Neural cell (in vitro differentiated cells): ENCODE measurements around the gene MGAT4A. TPM values are rescaled to one million over a fixed set of nuclear protein-coding genes. Genes with fewer than 3 reads are reported as not detected.

Experiments used
- H2AFZ ChIP-seq: fragments of 200-600, 300-800 bp; sonication (generic), shearing (Covaris generic); 2 replicates; pipeline ENCODE4 v1.6.0; 2014; ENCODE audit warnings: low read depth, mild to moderate bottlenecking, antibody characterized with exemption, low read length, moderate library complexity
- H3F3A ChIP-seq: fragments of 200-600 bp; shearing (Covaris generic); 2 replicates; pipeline ENCODE4 v1.6.1; 2016; ENCODE audit warnings: mild to moderate bottlenecking, moderate library complexity, mixed read lengths, antibody characterized with exemption, low read length; ENCODE audit not compliant: insufficient read depth, poor library complexity, severe bottlenecking
- H3K27ac ChIP-seq: fragments of 200-600, 300-800 bp; sonication (generic), shearing (Covaris generic); 2 replicates; pipeline ENCODE4 v1.5.1; 2014; ENCODE audit warnings: mild to moderate bottlenecking, low read length, moderate library complexity
- H3K27me3 ChIP-seq: fragments of 300-800, 200-600 bp; sonication (generic), shearing (Covaris generic); 2 replicates; pipeline ENCODE4 v1.6.0; 2014; ENCODE audit warnings: mild to moderate bottlenecking, low read depth, low read length, moderate library complexity; ENCODE audit not compliant: insufficient read depth
- H3K36me3 ChIP-seq: fragments of 300-800, 200-600 bp; sonication (generic), shearing (Covaris generic); 2 replicates; pipeline ENCODE4 v1.5.1; 2014; ENCODE audit warnings: mild to moderate bottlenecking, antibody characterized with exemption, low read length, moderate library complexity; ENCODE audit not compliant: insufficient read depth
- H3K4me2 ChIP-seq: fragments of 300-800, 200-600 bp; sonication (generic), shearing (Covaris generic); 2 replicates; pipeline ENCODE4 v1.6.0; 2014; ENCODE audit warnings: mild to moderate bottlenecking, low read length
- H3K4me3 ChIP-seq: fragments of 300-800, 200-600 bp; sonication (generic), shearing (Covaris generic); 2 replicates; pipeline ENCODE4 v1.5.1; 2014; ENCODE audit warnings: mild to moderate bottlenecking, low read length, moderate library complexity
- H3K79me2 ChIP-seq: fragments of 200-600 bp; shearing (Covaris generic); replicated peaks from 2 replicates; pipeline ENCODE4 v1.6.0; 2014; ENCODE audit warnings: mild to moderate bottlenecking, low read length, moderate library complexity; ENCODE audit not compliant: insufficient read depth
- H3K9ac ChIP-seq: fragments of 300-800, 200-600 bp; sonication (generic), shearing (Covaris generic); 2 replicates; pipeline ENCODE4 v1.6.1; 2016; ENCODE audit warnings: mild to moderate bottlenecking, low read length, mixed read lengths
- H3K9me2 ChIP-seq: fragments of 200-600 bp; shearing (Covaris generic); 2 replicates; pipeline ENCODE4 v1.6.1; 2016; ENCODE audit warnings: mild to moderate bottlenecking, low read length, mixed read lengths; ENCODE audit not compliant: insufficient read depth
- H3K9me3 ChIP-seq: fragments of 200-600, 300-800 bp; sonication (generic), shearing (Covaris generic); 2 replicates; pipeline ENCODE4 v1.6.1; 2016; ENCODE audit warnings: mild to moderate bottlenecking, mixed run types, low read length, moderate library complexity, mixed read lengths
- H4K20me1 ChIP-seq: fragments of 200-600 bp; shearing (Covaris generic); 2 replicates; pipeline ENCODE4 v1.6.1; 2016; ENCODE audit warnings: mild to moderate bottlenecking, mixed run types; ENCODE audit not compliant: insufficient read depth
- CTCF ChIP-seq: fragments of 450-650 bp; IDR thresholded peaks from 2 replicates; pipeline ENCODE4 v1.5.1; 2014; ENCODE audit warnings: antibody characterized with exemption, mild to moderate bottlenecking, moderate library complexity; ENCODE audit not compliant: poor library complexity, severe bottlenecking
- EP300 ChIP-seq: fragments of 450-650 bp; conservative IDR thresholded peaks from 2 replicates; pipeline ENCODE4 v1.6.1; 2014; ENCODE audit warnings: antibody characterized with exemption, mild to moderate bottlenecking, moderate library complexity; ENCODE audit not compliant: poor library complexity, severe bottlenecking
- EZH2 ChIP-seq: fragments of 200-600, 300-800 bp; shearing (Covaris generic), sonication (generic); IDR thresholded peaks from 2 replicates; pipeline ENCODE4 v1.6.1; 2014; ENCODE audit warnings: antibody characterized with exemption, low read length, borderline replicate concordance, mild to moderate bottlenecking; ENCODE audit not compliant: insufficient read depth, poor library complexity, severe bottlenecking
- MXI1 ChIP-seq: fragments of 450-650 bp; conservative IDR thresholded peaks from 2 replicates; pipeline ENCODE4 v1.6.1; 2014; ENCODE audit warnings: antibody characterized with exemption, mild to moderate bottlenecking; ENCODE audit not compliant: poor library complexity, severe bottlenecking
- POLR2AphosphoS5 ChIP-seq: IDR thresholded peaks from 2 replicates; pipeline ENCODE4 v1.6.1; 2012
- SMC3 ChIP-seq: fragments of 450-650 bp; conservative IDR thresholded peaks from 2 replicates; pipeline ENCODE4 v1.6.1; 2014; ENCODE audit warnings: antibody characterized with exemption, mild to moderate bottlenecking, moderate library complexity; ENCODE audit not compliant: poor library complexity
- TAF1 ChIP-seq: IDR thresholded peaks from 2 replicates; pipeline ENCODE4 v1.6.1; 2012; ENCODE audit warnings: low read depth
- polyA plus RNA-seq: library from polyadenylated mRNA; depleted of rRNA; stranded (reverse); fragments of >200 nt; gene quantifications from 2 replicates; pipeline ENCODE4 v1.2.3, GENCODE V29; 2014
- TF ChIP-seq, protein P1 (sequence below): IDR thresholded peaks from 2 replicates; pipeline ENCODE4 v1.6.1; 2012; ENCODE audit warnings: borderline replicate concordance

Gene MGAT4A
- polyA plus RNA-seq, 1 donor from 2014 or later, result 54.8 TPM

DNA sequence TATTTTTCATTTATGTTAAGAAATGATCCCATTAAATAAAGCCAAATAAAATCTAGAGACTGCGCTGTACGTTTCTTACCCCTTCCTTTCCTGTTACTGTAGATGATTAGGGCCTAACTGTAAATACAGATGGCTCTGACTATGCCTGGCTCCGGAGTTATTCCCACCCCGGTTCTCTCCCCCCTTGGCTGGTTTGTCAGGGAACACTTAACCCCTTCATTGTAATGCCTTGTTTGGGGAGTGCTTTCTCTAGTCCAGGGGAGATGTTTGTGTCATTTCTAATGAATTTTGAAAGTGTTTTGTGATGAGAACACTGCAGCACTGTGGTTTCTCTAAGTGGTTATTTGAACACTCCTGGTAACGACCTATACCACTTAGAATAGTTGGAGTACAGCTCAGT, 113.8 kb downstream of the MGAT4A start:
- no peak overlapping the region for H2AFZ ChIP-seq
- no peaks in the 10 kb centered on the region for H3K9me3 ChIP-seq
- H3K4me3 ChIP-seq, result no peak overlapping the region
- no peak overlapping the region for H3K9ac ChIP-seq
- TF ChIP-seq EP300 (no peak), EZH2 (no peak), TAF1 (no peak), MXI1 (no peak), SMC3 (no peak), CTCF (no peak), POLR2AphosphoS5 (no peak)
- H3K79me2 ChIP-seq, result no peaks in the 10 kb centered on the region
- peaks cover 7% of the 10 kb centered on the region for H3K36me3 ChIP-seq
- H3F3A ChIP-seq, result no peaks in the 10 kb centered on the region
- H3K27me3 ChIP-seq, result no peaks in the 10 kb centered on the region
- no peak overlapping the region for H3K4me2 ChIP-seq
- no peak overlapping the region for H3K27ac ChIP-seq
- H4K20me1 ChIP-seq, result no peaks in the 10 kb centered on the region
- H3K9me2 ChIP-seq, result no peaks in the 10 kb centered on the region

GRCh38 chr2:98615481-98615880, 115.5 kb downstream of the MGAT4A start:
- Histone ChIP-seq H3K27ac (no peak overlapping the region), H3F3A (no peaks in the 10 kb centered on the region), H3K9me2 (no peaks in the 10 kb centered on the region), H4K20me1 (no peaks in the 10 kb centered on the region), H3K9ac (no peak overlapping the region), H3K79me2 (peaks cover 12% of the 10 kb centered on the region), H2AFZ (no peak overlapping the region), H3K4me3 (no peak overlapping the region), H3K4me2 (no peak overlapping the region), H3K36me3 (peaks cover 7% of the 10 kb centered on the region), H3K27me3 (no peaks in the 10 kb centered on the region), H3K9me3 (no peaks in the 10 kb centered on the region)
- TF ChIP-seq SMC3 (no peak), EZH2 (no peak), CTCF (no peak), EP300 (no peak), TAF1 (no peak), POLR2AphosphoS5 (no peak)
- TF ChIP-seq, protein P1, sequence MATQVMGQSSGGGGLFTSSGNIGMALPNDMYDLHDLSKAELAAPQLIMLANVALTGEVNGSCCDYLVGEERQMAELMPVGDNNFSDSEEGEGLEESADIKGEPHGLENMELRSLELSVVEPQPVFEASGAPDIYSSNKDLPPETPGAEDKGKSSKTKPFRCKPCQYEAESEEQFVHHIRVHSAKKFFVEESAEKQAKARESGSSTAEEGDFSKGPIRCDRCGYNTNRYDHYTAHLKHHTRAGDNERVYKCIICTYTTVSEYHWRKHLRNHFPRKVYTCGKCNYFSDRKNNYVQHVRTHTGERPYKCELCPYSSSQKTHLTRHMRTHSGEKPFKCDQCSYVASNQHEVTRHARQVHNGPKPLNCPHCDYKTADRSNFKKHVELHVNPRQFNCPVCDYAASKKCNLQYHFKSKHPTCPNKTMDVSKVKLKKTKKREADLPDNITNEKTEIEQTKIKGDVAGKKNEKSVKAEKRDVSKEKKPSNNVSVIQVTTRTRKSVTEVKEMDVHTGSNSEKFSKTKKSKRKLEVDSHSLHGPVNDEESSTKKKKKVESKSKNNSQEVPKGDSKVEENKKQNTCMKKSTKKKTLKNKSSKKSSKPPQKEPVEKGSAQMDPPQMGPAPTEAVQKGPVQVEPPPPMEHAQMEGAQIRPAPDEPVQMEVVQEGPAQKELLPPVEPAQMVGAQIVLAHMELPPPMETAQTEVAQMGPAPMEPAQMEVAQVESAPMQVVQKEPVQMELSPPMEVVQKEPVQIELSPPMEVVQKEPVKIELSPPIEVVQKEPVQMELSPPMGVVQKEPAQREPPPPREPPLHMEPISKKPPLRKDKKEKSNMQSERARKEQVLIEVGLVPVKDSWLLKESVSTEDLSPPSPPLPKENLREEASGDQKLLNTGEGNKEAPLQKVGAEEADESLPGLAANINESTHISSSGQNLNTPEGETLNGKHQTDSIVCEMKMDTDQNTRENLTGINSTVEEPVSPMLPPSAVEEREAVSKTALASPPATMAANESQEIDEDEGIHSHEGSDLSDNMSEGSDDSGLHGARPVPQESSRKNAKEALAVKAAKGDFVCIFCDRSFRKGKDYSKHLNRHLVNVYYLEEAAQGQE, result no peak
